Measurements from ENCODE around the gene CBX8.
A peak's percentile ranks its signal among the peaks of the same experiment; 100 is the strongest.

Gene CBX8

DNA sequence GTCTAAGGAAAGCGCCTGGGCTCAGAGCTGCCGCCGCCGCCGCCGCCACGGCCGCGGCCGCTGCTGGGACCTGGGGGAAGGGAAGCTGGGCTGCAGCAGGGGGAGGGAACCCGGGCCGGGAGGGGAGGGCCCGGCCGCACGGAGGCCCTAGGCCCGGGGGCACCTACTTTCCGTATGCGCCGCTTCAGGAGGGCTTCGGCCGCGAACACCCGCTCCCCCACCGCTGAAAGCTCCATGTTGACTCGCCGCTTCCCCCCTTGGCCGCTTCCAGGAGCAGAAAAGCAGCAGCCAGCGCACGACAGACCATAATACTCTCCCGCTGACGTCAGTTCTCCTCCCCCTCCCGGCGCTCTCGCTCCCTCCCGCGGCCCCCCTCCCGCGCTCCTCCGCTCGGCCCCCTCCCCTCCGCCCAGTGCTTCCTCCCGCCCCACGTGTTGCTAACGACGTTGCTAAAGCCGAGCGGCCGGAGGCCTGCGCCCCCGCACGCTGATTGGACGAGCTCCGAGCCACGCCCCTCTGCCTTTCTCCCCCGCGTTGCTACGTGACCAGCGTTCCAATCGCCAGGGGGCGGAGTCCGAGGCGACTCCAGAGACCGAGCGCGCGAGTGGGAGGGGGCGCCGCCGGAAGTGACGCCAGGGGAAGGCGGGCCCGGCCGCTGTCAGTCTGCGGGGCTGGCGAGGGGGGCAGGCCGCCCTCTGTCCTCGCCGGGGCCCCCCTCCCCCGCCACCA, at the start of gene CBX8:
TSS of gene CBX8 (minus strand) at position 315 of the 729 bp plus-strand sequence. CDS start at position 236, 79 bp downstream.
- no peak for TF ChIP-seq GATA2 (IDR thresholded peaks at IDR 0.05; ENCODE audit: low read depth, low read length)
- no peak for TF ChIP-seq GATA3 (IDR thresholded peaks at IDR 0.05; ENCODE audit: low read depth, low read length)

DNA sequence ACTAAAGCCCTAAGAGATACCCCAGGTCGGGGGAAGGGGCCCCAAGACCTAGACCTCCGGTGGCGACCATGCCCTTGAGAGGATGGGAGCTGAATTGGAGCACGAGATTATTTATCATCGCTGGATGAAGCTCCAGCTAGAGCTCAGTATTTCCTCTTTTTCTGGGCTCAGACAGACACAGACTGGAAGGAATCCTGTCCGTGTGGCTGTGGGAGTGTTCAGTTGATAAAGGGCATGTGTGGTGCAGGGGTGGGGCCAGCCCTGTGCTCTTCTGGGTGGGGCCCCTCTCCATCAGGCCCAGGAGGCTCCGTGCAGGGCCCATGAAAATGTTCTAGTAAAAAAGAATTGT, 48.7 kb upstream of the CBX8 start:
- TF ChIP-seq GATA2 (IDR thresholded peaks at IDR 0.05; ENCODE audit: low read depth, low read length): no peak
- TF ChIP-seq GATA3 (IDR thresholded peaks at IDR 0.05; ENCODE audit: low read depth, low read length): no peak

DNA sequence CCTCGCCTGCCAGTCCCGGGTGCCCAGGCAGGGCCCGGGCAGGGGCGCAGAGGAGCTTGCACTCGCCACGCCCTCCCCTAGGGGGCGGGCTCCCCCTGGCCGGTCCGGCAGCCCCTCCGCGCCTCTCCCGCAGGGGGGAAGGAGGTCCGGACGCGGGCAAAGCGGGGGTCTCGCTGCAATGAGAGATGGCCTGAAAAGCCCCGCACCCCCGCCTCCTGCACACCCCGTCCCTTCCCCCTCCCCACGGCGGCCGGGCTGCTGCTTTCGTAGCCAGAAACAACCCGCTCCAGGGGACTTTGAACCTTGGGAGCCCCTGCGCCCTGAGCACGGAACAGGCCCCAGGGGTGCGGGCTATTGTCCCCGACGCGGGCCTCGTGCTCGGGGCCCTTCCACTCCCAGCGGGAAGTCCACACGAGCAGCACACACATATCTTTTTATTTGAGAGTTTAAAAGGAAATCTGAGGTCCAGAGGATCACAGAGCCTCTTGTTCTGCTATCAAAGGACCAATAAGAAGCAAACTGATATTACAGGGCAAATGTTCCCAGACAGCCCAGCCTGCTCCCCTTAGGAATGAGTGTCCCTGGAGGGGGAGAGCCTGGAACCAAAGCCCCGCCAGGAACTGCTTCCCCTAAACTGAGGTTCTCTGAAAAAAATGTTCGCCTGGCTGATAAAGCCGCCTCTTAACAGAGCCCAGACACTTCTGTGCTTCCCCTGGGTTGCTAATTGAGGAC, 48.2 kb upstream of the CBX8 start:
- no peak for TF ChIP-seq GATA3 (IDR thresholded peaks at IDR 0.05; ENCODE audit: low read depth, low read length)
- no peak for TF ChIP-seq GATA2 (IDR thresholded peaks at IDR 0.05; ENCODE audit: low read depth, low read length)

DNA sequence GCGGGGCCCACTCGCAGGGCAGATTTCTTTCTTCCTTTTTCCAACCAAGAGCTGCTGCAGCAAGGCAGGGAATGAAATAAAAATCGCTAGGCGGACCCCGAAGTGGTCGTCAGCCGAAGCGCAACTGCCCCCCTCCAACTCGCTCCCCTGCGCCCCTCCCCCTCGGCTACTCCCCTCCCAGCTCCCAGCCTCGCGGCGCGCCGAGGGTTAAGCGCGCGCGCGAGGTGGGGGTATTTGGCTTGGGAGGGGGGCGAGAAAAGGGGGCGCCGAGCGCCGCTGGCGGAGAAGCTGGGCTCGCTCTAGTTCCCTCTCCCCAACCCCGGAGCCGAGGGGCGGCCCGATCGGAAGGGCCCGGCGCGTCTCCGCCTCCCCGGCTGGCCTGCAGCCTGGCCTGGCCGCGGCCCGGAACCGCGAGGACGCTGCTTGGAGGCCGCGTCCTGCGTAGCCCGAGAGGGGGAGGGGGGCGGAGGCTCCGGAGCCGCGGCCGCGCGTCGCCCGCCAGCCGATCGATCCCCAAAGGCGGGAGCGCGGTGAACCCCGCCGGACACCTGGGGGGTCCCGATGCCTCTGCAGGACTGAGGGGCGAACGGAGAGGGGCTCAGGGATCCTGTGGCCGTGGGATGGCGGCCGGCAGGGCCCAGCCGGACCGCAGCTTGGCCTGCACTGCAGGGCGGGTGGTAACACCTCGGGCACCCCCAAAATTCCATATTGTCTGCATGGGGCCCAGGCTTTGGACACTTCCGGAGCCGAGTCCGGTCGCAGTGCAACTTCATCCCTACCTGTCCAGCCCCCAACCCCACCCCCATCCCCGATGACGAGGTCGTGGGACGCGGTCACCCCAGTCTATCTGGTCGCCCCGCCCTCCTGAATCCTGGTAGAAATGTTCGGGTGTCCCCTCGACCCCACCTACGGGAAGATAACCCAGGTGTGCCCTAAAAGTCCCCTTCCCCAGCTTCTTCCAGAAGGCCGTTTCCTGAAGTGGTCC, 47.2 kb upstream of the CBX8 start:
- TF ChIP-seq GATA3 (IDR thresholded peaks at IDR 0.05; ENCODE audit: low read depth, low read length) (no peak), GATA2 (IDR thresholded peaks at IDR 0.05; ENCODE audit: low read depth, low read length) (no peak)

DNA sequence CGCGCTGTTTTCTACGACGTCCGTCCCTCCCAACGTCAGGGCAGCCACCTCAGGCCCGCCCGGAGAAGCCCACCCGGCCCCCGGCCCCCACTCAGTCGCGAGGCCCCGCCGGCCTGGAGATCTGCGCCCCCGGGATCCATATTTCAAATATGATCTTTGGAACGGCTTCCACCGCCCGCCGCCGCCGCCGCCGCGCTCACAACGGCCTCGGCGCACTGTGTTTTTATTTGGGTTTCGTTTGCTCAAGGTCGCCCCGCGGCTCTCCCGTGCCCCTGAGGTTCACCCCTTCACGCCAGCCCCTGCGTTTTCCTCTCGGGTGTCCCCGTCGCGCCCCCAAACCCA, 46.6 kb upstream of the CBX8 start:
- no peak for TF ChIP-seq GATA3 (IDR thresholded peaks at IDR 0.05; ENCODE audit: low read depth, low read length)
- no peak for TF ChIP-seq GATA2 (IDR thresholded peaks at IDR 0.05; ENCODE audit: low read depth, low read length)

GRCh38 chr17:79842656-79843473, 46.0 kb upstream of the CBX8 start:
- TF ChIP-seq GATA2 (IDR thresholded peaks at IDR 0.05; ENCODE audit: low read depth, low read length): peak; percentile 37; the same call in 1 of the 2 replicates
- TF ChIP-seq GATA3 (IDR thresholded peaks at IDR 0.05; ENCODE audit: low read depth, low read length): no peak

DNA sequence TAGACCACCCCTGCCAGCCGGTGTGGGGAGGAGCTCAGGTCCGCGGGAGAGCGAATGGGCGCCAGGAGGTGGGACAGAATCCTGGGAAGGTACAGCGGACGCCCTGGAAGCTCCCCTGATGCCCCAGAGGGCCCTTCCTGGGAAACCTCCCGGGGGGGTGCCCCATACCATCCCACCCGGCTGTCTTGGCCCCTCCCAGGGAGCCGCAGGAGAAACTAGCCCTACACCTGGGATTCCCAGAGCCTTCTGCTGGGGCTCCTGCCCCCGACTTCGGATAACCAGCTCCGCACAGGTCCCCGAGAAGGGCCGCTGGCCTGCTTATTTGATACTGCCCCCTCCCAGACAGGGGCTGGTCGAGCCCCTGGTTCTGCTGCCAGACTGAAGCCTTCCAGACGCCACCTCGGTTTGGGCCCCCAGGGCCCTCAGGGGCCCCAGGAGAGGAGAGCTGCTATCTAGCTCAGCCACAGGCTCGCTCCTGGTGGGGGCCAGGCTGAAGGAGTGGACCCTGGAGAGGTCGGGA, 45.3 kb upstream of the CBX8 start:
- TF ChIP-seq GATA3 (IDR thresholded peaks at IDR 0.05; ENCODE audit: low read depth, low read length) (no peak), GATA2 (IDR thresholded peaks at IDR 0.05; ENCODE audit: low read depth, low read length) (no peak)

- TF ChIP-seq GATA2 (IDR thresholded peaks at IDR 0.05; ENCODE audit: low read depth, low read length) (no peak), GATA3 (IDR thresholded peaks at IDR 0.05; ENCODE audit: low read depth, low read length) (no peak)
Observed at GRCh38 chr17:79841369-79842135, 44.7 kb upstream of the CBX8 start.

GRCh38 chr17:79840989-79841286, 44.1 kb upstream of the CBX8 start:
- TF ChIP-seq GATA2 (IDR thresholded peaks at IDR 0.05; ENCODE audit: low read depth, low read length) (no peak), GATA3 (IDR thresholded peaks at IDR 0.05; ENCODE audit: low read depth, low read length) (no peak)

DNA sequence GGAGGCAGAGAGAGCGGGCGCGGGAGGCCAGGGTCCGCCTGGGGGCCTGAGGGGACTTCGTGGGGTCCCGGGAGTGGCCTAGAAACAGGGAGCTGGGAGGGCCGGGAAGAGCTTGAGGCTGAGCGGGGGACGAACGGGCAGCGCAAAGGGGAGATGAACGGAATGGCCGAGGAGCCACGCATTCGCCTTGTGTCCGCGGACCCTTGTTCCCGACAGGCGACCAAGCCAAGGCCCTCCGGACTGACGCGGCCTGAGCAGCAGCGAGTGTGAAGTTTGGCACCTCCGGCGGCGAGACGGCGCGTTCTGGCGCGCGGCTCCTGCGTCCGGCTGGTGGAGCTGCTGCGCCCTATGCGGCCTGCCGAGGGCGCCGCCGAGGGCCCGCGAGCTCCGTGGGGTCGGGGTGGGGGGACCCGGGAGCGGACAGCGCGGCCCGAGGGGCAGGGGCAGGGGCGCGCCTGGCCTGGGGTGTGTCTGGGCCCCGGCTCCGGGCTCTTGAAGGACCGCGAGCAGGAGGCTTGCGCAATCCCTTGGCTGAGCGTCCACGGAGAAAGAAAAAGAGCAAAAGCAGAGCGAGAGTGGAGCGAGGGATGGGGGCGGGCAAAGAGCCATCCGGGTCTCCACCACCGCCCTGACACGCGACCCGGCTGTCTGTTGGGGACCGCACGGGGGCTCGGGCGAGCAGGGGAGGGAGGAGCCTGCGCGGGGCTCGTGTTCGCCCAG, 43.6 kb upstream of the CBX8 start:
- TF ChIP-seq GATA2 (IDR thresholded peaks at IDR 0.05; ENCODE audit: low read depth, low read length) (no peak), GATA3 (IDR thresholded peaks at IDR 0.05; ENCODE audit: low read depth, low read length) (no peak)

DNA sequence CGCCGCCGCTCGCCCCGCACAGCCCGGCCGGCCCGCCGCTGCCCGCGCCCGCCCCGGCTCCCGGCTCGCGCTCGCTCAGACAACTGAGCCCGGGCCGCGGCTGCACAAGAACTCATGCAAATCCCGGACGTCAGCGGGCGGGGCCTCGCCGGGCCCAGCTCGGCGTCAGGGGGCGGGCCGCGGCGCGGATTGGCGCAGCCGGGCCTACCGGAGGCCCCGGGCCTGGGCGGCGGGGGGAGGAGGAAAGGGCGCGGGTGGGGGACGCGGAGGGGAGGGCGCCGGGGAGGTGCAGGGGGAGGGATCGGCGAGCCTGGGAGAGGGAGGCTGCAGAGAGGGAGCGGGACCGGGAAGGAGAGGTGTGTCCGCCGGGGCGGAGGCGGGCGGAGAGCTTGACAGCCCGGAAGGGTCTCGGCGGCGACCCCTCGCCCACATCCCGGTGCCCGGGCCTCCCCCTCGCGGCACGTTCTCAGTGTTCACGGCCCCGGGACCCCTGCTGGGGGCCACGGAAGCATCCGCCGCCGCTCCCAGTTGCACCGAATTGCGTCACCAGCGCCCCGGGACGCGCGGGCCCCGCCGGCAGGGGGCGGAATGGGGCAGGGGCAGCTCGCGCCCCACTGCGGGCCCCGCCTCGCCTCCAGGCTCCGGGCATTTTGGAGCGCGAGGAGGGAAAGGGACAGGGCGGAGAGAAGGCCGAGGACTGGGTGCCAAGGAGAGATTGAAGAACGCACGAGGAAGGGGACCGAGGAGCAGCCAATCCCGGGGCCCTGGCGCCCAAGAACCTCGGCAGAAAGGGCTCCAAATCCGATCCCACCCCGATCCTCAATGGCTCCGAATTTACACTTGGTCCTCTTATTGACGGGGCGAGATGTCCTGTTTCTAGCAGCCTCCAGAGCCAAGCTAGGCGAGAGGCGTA, 42.7 kb upstream of the CBX8 start, which contains the start of gene CBX4:
TSS of gene CBX4 (minus strand) at position 85 of the 913 bp plus-strand sequence. CDS start 189 bp downstream, outside the sequence.
- TF ChIP-seq GATA3 (IDR thresholded peaks at IDR 0.05; ENCODE audit: low read depth, low read length) (no peak), GATA2 (IDR thresholded peaks at IDR 0.05; ENCODE audit: low read depth, low read length) (no peak)

All from SH-SY5Y (cell line).